Measurements from ENCODE around the gene NOX4.
"Not testable (repeated sequence)": the region's sequence is repeated elsewhere in the genome, so short reads cannot be mapped to it uniquely, and the experiment has no call there.

The NOX4 gene

DNA sequence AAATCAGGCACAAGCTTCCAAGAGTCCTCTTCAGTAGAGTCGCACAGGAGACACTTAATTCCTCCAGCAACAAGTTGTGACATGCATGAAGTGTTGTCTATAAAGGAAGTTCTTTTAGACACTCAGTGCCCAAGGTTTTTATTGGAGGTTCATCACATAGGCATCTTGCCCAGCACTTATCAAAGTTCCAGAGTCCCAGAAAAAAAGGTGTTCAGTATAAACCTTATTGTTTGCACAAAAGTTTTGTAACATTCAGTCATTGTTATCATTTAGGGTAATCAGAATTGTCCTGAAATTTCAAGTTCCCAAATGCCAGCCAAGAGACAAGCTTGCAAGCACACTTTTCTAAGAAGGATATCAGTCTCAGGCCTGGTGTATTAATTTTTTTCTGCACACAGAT, 182.9 kb downstream of the NOX4 start:
- not testable (repeated sequence) for H3K18ac ChIP-seq (ENCODE audit: low read length); H3K27me3 ChIP-seq (ENCODE audit: control insufficient read depth in 3 of 3, insufficient read depth in 3 of 3, low read depth in 1 of 3, low read length in 3 of 3); H3K14ac ChIP-seq (ENCODE audit: low read length); H4K8ac ChIP-seq (ENCODE audit: low read depth, low read length); H2AK5ac ChIP-seq (ENCODE audit: low read depth, low read length); H2BK5ac ChIP-seq (ENCODE audit: low read length); H3K79me1 ChIP-seq (ENCODE audit: low read depth, low read length); H3K4ac ChIP-seq (ENCODE audit: low read length); H3K36me3 ChIP-seq (replicated peaks in 1 of 2; ENCODE audit: control insufficient read depth in 2 of 2, insufficient read depth in 2 of 2, low read length in 2 of 2); H3K4me1 ChIP-seq (ENCODE audit: control insufficient read depth in 2 of 2, insufficient read depth in 1 of 2, low read depth in 1 of 2, low read length in 2 of 2); H3K27ac ChIP-seq (replicated peaks; ENCODE audit: low read length); H3K9ac ChIP-seq (ENCODE audit: low read depth, low read length, poor library complexity); DNase-seq (ENCODE audit: low spot score); H3K4me3 ChIP-seq (ENCODE audit: low read length in 2 of 2); H3K4me2 ChIP-seq (ENCODE audit: insufficient read depth, low read length, poor library complexity, severe bottlenecking); H2BK15ac ChIP-seq (ENCODE audit: low read length); H2AFZ ChIP-seq (ENCODE audit: low read length); H2BK120ac ChIP-seq (ENCODE audit: low read depth, low read length); H3K23ac ChIP-seq (ENCODE audit: low read depth, low read length, poor library complexity); H3K9me3 ChIP-seq (replicated peaks in 1 of 2; ENCODE audit: control insufficient read depth in 2 of 2, insufficient read depth in 1 of 2, low read depth in 1 of 2, low read length in 2 of 2); H2BK12ac ChIP-seq (ENCODE audit: low read length); H4K91ac ChIP-seq (ENCODE audit: low read depth, low read length, poor library complexity)
- WGBS, 2 donors (ENCODE audit: extremely low coverage in 2 of 2, insufficient read length in 2 of 2, insufficient replicate concordance in 1 of 2), result no CpG with 5 or more reads among the region's 1 CpG

DNA sequence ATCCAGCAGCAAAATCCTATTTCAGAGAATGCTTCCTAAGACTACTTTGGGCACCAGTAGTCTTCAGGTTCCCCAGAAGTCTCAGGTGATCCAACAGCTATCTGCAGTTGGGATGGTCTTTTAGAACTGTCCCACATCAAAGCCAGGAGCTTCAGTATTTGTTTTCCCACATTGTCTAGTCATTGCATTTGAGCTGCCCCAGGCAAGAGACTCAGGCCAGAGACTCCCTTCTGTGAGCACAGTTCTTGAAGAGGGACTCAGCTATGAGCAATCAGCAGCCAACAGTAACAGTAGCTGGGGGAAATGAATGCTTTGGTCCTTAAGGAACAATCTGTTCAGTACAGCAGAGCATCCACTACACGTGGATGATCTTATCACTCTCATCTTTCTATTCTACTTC, 188.1 kb downstream of the NOX4 start:
- not testable (repeated sequence) for H3K27me3 ChIP-seq (ENCODE audit: control insufficient read depth in 3 of 3, insufficient read depth in 3 of 3, low read depth in 1 of 3, low read length in 3 of 3); H2AFZ ChIP-seq (ENCODE audit: low read length); H2BK120ac ChIP-seq (ENCODE audit: low read depth, low read length); H3K79me1 ChIP-seq (ENCODE audit: low read depth, low read length); H3K36me3 ChIP-seq (replicated peaks in 1 of 2; ENCODE audit: control insufficient read depth in 2 of 2, insufficient read depth in 2 of 2, low read length in 2 of 2); H2BK5ac ChIP-seq (ENCODE audit: low read length); H2AK5ac ChIP-seq (ENCODE audit: low read depth, low read length); H3K14ac ChIP-seq (ENCODE audit: low read length); H3K4ac ChIP-seq (ENCODE audit: low read length); DNase-seq (ENCODE audit: low spot score); H3K4me2 ChIP-seq (ENCODE audit: insufficient read depth, low read length, poor library complexity, severe bottlenecking); H4K91ac ChIP-seq (ENCODE audit: low read depth, low read length, poor library complexity); H2BK12ac ChIP-seq (ENCODE audit: low read length); H3K18ac ChIP-seq (ENCODE audit: low read length); H3K9me3 ChIP-seq (replicated peaks in 1 of 2; ENCODE audit: control insufficient read depth in 2 of 2, insufficient read depth in 1 of 2, low read depth in 1 of 2, low read length in 2 of 2); H3K27ac ChIP-seq (replicated peaks; ENCODE audit: low read length); H3K23ac ChIP-seq (ENCODE audit: low read depth, low read length, poor library complexity); H3K4me1 ChIP-seq (ENCODE audit: control insufficient read depth in 2 of 2, insufficient read depth in 1 of 2, low read depth in 1 of 2, low read length in 2 of 2); H2BK15ac ChIP-seq (ENCODE audit: low read length); H3K4me3 ChIP-seq (ENCODE audit: low read length in 2 of 2); H3K9ac ChIP-seq (ENCODE audit: low read depth, low read length, poor library complexity); H4K8ac ChIP-seq (ENCODE audit: low read depth, low read length)
- no CpG with 5 or more reads among the region's 1 CpG for WGBS, 2 donors (ENCODE audit: extremely low coverage in 2 of 2, insufficient read length in 2 of 2, insufficient replicate concordance in 1 of 2)

DNA sequence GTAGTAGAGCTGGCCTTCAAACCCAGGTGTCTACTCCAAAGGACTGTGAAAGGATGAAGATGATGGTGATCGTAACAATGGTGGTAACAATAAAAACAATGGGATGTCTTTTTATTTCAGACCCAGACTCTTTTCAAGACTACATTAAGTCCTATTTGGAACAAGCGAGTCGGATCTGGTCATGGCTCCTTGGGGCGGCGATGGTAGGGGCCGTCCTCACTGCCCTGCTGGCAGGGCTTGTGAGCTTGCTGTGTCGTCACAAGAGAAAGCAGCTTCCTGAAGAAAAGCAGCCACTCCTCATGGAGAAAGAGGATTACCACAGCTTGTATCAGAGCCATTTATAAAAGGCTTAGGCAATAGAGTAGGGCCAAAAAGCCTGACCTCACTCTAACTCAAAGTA, 196.2 kb downstream of the NOX4 start:
- H3K9ac ChIP-seq (ENCODE audit: low read depth, low read length, poor library complexity); H2BK5ac ChIP-seq (ENCODE audit: low read length); H3K36me3 ChIP-seq (replicated peaks in 1 of 2; ENCODE audit: control insufficient read depth in 2 of 2, insufficient read depth in 2 of 2, low read length in 2 of 2); H3K14ac ChIP-seq (ENCODE audit: low read length); H2BK15ac ChIP-seq (ENCODE audit: low read length); H3K9me3 ChIP-seq (replicated peaks in 1 of 2; ENCODE audit: control insufficient read depth in 2 of 2, insufficient read depth in 1 of 2, low read depth in 1 of 2, low read length in 2 of 2); H2BK120ac ChIP-seq (ENCODE audit: low read depth, low read length); H2AFZ ChIP-seq (ENCODE audit: low read length); H4K91ac ChIP-seq (ENCODE audit: low read depth, low read length, poor library complexity); H3K4ac ChIP-seq (ENCODE audit: low read length); H3K79me1 ChIP-seq (ENCODE audit: low read depth, low read length); H3K18ac ChIP-seq (ENCODE audit: low read length); H3K4me2 ChIP-seq (ENCODE audit: insufficient read depth, low read length, poor library complexity, severe bottlenecking); H4K8ac ChIP-seq (ENCODE audit: low read depth, low read length); H2BK12ac ChIP-seq (ENCODE audit: low read length); H2AK5ac ChIP-seq (ENCODE audit: low read depth, low read length); H3K27ac ChIP-seq (replicated peaks; ENCODE audit: low read length); H3K4me1 ChIP-seq (ENCODE audit: control insufficient read depth in 2 of 2, insufficient read depth in 1 of 2, low read depth in 1 of 2, low read length in 2 of 2); H3K23ac ChIP-seq (ENCODE audit: low read depth, low read length, poor library complexity); H3K27me3 ChIP-seq (ENCODE audit: control insufficient read depth in 3 of 3, insufficient read depth in 3 of 3, low read depth in 1 of 3, low read length in 3 of 3); H3K4me3 ChIP-seq (ENCODE audit: low read length in 2 of 2): not testable (repeated sequence)
- no CpG with 5 or more reads among the region's 7 CpGs for WGBS, 2 donors (ENCODE audit: extremely low coverage in 2 of 2, insufficient read length in 2 of 2, insufficient replicate concordance in 1 of 2)
- peak; percentile 2 for DNase-seq (ENCODE audit: low spot score)

DNA sequence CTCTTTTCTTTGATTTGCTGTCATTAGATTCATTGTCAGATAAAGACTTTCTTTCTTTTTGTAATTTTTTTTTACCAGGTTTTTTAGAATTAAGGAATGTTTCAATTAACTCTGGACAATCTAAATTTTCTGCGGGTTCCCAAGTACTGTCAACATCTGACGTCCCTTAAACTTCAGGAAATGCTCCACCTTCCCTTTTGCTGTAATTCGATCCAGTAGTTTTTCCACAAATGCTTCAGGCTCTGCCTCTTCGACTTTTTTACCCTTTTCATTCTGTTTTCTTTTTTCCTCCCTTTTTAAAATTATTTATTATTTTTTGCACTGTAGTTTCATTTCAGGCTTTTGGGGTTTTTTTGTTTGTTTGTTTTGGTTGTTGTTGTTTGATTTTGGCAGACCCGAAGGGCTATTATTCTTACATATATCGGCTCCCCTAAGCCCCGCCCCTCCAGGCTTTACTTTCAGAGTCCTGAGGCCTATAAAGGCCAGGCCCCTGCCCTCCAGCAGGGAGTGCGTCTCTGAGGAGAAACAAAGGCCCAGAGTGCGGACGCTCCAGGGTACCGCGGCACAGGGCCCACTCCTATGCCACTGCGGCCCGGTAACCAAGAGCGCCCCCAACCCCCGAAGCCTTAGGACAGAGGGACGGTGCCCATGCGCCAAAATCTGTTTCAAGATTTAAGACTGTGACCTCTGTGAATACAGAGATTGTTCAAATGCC, 197.1 kb downstream of the NOX4 start:
- H4K91ac ChIP-seq (ENCODE audit: low read depth, low read length, poor library complexity), result no peak overlapping the region
- H2BK12ac ChIP-seq (ENCODE audit: low read length), result no peak overlapping the region
- no peak overlapping the region for H3K9ac ChIP-seq (ENCODE audit: low read depth, low read length, poor library complexity)
- peak; percentile 17 for DNase-seq (ENCODE audit: low spot score)
- no peaks in the 10 kb centered on the region for H3K27me3 ChIP-seq (ENCODE audit: control insufficient read depth in 3 of 3, insufficient read depth in 3 of 3, low read depth in 1 of 3, low read length in 3 of 3)
- no peak overlapping the region for H2AK5ac ChIP-seq (ENCODE audit: low read depth, low read length)
- H2AFZ ChIP-seq (ENCODE audit: low read length), result peak overlapping the region; percentile 82
- H4K8ac ChIP-seq (ENCODE audit: low read depth, low read length), result no peak overlapping the region
- no peaks in the 10 kb centered on the region for H3K79me1 ChIP-seq (ENCODE audit: low read depth, low read length)
- peak overlapping the region; percentile 61 for H3K27ac ChIP-seq (replicated peaks; ENCODE audit: low read length)
- no peak overlapping the region for H2BK15ac ChIP-seq (ENCODE audit: low read length)
- no peak overlapping the region for H3K23ac ChIP-seq (ENCODE audit: low read depth, low read length, poor library complexity)
- H3K4me2 ChIP-seq (ENCODE audit: insufficient read depth, low read length, poor library complexity, severe bottlenecking), result no peak overlapping the region
- H3K14ac ChIP-seq (ENCODE audit: low read length), result no peak overlapping the region
- H3K4me3 ChIP-seq (ENCODE audit: low read length in 2 of 2), result no peak overlapping the region
- H3K4ac ChIP-seq (ENCODE audit: low read length), result no peak overlapping the region
- WGBS, 2 donors (ENCODE audit: extremely low coverage in 2 of 2, insufficient read length in 2 of 2, insufficient replicate concordance in 1 of 2), result no CpG with 5 or more reads among the region's 18 CpGs
- peaks cover 0 to 2% of the 10 kb centered on the region in 2 donors for H3K4me1 ChIP-seq (ENCODE audit: control insufficient read depth in 2 of 2, insufficient read depth in 1 of 2, low read depth in 1 of 2, low read length in 2 of 2)
- no peaks in the 10 kb centered on the region for H3K36me3 ChIP-seq (replicated peaks in 1 of 2; ENCODE audit: control insufficient read depth in 2 of 2, insufficient read depth in 2 of 2, low read length in 2 of 2)
- H3K18ac ChIP-seq (ENCODE audit: low read length), result peak overlapping the region; percentile 3
- no peaks in the 10 kb centered on the region for H3K9me3 ChIP-seq (replicated peaks in 1 of 2; ENCODE audit: control insufficient read depth in 2 of 2, insufficient read depth in 1 of 2, low read depth in 1 of 2, low read length in 2 of 2)
- H2BK5ac ChIP-seq (ENCODE audit: low read length), result no peak overlapping the region
- no peak overlapping the region for H2BK120ac ChIP-seq (ENCODE audit: low read depth, low read length)
